ENCODE data around the gene PPEF1. TPM values are rescaled to one million over a fixed set of nuclear protein-coding genes. Genes with fewer than 3 reads are reported as not detected.

The PPEF1 gene
- total RNA-seq, 1 experiment from 2014 or later, result 0.52 TPM

DNA sequence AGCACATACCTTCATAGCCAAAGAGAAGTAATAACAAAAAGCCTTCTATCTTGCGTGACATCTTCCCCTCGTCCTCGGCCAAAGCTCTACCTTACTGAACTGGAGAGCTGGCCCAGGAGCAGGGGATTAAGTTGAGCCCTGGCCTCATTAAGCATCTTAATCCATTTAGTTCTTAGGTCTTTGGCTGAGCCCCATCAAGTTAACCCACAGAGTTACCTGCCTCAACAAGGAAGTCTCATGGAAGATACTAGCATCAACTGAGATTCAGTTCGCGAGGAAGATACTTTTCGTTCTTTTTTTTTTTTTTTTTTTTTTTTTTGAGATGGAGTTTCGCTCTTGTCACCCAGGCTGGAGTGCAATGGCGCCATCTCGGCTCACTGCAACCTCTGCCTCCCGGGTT, 35.4 kb upstream of the PPEF1 start, which contains the start of gene RS1:
Gene RS1, minus strand, starts transcription at position 101 of the 400 bp plus-strand sequence. Its CDS starts 40 bp downstream, at position 61.
- H3K4me1 ChIP-seq (ENCODE audit: insufficient read depth, low read length), result no peaks in the 10 kb centered on the region; the same call in 1 of the 2 replicates
- H2BK20ac ChIP-seq (ENCODE audit: low read depth, low read length, poor library complexity, severe bottlenecking), result no peak within 1 kb of the TSS
- no peak within 1 kb of the TSS for H3K27ac ChIP-seq (ENCODE audit: insufficient read length, low read depth, low read length)
- peaks cover 3% of the 10 kb centered on the region for H3K23me2 ChIP-seq (ENCODE audit: insufficient read length, low read depth, low read length, poor library complexity, severe bottlenecking)
- H4K20me1 ChIP-seq (ENCODE audit: control insufficient read depth, insufficient read depth, insufficient read length), result no peaks in the 10 kb centered on the region
- no peak within 1 kb of the TSS for H3K4ac ChIP-seq (ENCODE audit: low read depth, low read length)
- Mint-ChIP-seq H3K27ac (no peak within 1 kb of the TSS), H3K27me3 (ENCODE audit: low read depth) (peaks cover 4% of the 10 kb centered on the region), H3K9me3 (peaks cover 52 to 69% of the 10 kb centered on the region in 2 experiments), H3K4me1 (peaks cover 7% of the 10 kb centered on the region in 2 experiments; a peak in 2 of 4 replicates), H3K4me3 (no peak within 1 kb of the TSS), H3K36me3 (ENCODE audit: insufficient read depth in 1 of 3, low read depth in 3 of 3) (peaks cover 0 to 6% (median 0%) of the 10 kb centered on the region in 3 experiments; a peak in 1 of 7 replicates)
- H2BK12ac ChIP-seq (ENCODE audit: insufficient read length, low read depth, low read length), result no peak within 1 kb of the TSS
- H3K56ac ChIP-seq (ENCODE audit: insufficient read length, low read depth, low read length), result no peak within 1 kb of the TSS
- no peaks in the 10 kb centered on the region for H3K79me2 ChIP-seq (ENCODE audit: insufficient read depth, low read length)
- H2BK120ac ChIP-seq (ENCODE audit: low read depth, low read length, poor library complexity, severe bottlenecking), result no peak within 1 kb of the TSS
- WGBS (ENCODE audit: extremely low coverage, insufficient read length, low lambda C conversion rate), result no CpG with 5 or more reads among the region's 10 CpGs
- no peaks in the 10 kb centered on the region for H3K27me3 ChIP-seq (ENCODE audit: insufficient read depth, low read length)
- no peak within 1 kb of the TSS for H3K14ac ChIP-seq (ENCODE audit: insufficient read depth, low read length)
- H2BK5ac ChIP-seq (ENCODE audit: insufficient read length, low read length), result no peak within 1 kb of the TSS
- no peak within 1 kb of the TSS for H3K18ac ChIP-seq (ENCODE audit: insufficient read length, low read depth, low read length)
- H2AK5ac ChIP-seq (ENCODE audit: insufficient read length, low read length), result no peak within 1 kb of the TSS
- TF ChIP-seq, protein P1, sequence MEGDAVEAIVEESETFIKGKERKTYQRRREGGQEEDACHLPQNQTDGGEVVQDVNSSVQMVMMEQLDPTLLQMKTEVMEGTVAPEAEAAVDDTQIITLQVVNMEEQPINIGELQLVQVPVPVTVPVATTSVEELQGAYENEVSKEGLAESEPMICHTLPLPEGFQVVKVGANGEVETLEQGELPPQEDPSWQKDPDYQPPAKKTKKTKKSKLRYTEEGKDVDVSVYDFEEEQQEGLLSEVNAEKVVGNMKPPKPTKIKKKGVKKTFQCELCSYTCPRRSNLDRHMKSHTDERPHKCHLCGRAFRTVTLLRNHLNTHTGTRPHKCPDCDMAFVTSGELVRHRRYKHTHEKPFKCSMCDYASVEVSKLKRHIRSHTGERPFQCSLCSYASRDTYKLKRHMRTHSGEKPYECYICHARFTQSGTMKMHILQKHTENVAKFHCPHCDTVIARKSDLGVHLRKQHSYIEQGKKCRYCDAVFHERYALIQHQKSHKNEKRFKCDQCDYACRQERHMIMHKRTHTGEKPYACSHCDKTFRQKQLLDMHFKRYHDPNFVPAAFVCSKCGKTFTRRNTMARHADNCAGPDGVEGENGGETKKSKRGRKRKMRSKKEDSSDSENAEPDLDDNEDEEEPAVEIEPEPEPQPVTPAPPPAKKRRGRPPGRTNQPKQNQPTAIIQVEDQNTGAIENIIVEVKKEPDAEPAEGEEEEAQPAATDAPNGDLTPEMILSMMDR (conservative IDR thresholded peaks at IDR 0.05), result no peak
- DNase-seq, result no peak
- H3K4me2 ChIP-seq (ENCODE audit: insufficient read depth, insufficient read length, low read length), result no peak within 1 kb of the TSS
- no peak within 1 kb of the TSS for H3K9ac ChIP-seq (ENCODE audit: extremely low read depth, insufficient read length, low read length)
- H2BK15ac ChIP-seq (ENCODE audit: low read depth, low read length), result no peak within 1 kb of the TSS
- no peak within 1 kb of the TSS for H3T11ph ChIP-seq (ENCODE audit: low read length)
- H2AFZ ChIP-seq (ENCODE audit: low read length), result no peak within 1 kb of the TSS
- no peak within 1 kb of the TSS for H3K23ac ChIP-seq (ENCODE audit: insufficient read length, low read depth, low read length)
- no peak within 1 kb of the TSS for H4K91ac ChIP-seq (ENCODE audit: insufficient read length, low read depth, low read length)
- no peak within 1 kb of the TSS for H4K5ac ChIP-seq (ENCODE audit: insufficient read length, low read depth, low read length)
- peaks cover 47% of the 10 kb centered on the region for H3K9me3 ChIP-seq (ENCODE audit: control insufficient read depth, low read depth, low read length)
- H4K8ac ChIP-seq (replicated peaks; ENCODE audit: insufficient read length, low read depth, low read length), result no peak within 1 kb of the TSS
- H3K79me1 ChIP-seq (ENCODE audit: insufficient read depth, low read depth, low read length, poor library complexity, severe bottlenecking), result no peaks in the 10 kb centered on the region

All from H9 (cell line).